ENCODE data around the gene NEDD4L. TPM values are rescaled to one million over a fixed set of nuclear protein-coding genes. Genes with fewer than 3 reads are reported as not detected.

The NEDD4L gene
- total RNA-seq, 1 donor from 2014 or later: 41.1 TPM

- H3K9me3 Mint-ChIP-seq (ENCODE audit: unreplicated experiment): no peaks in the 10 kb centered on the region
- TF ChIP-seq CTCF (IDR thresholded peaks at IDR 0.05): no peak
- DNase-seq (ENCODE audit: extremely low spot score, unreplicated experiment): no peak
- H3K27me3 Mint-ChIP-seq (ENCODE audit: unreplicated experiment): peaks cover 11% of the 10 kb centered on the region
- no peak overlapping the region for H3K4me3 Mint-ChIP-seq (ENCODE audit: unreplicated experiment)
- H3K27ac Mint-ChIP-seq (ENCODE audit: unreplicated experiment): no peak overlapping the region
- no peaks in the 10 kb centered on the region for H3K36me3 Mint-ChIP-seq (ENCODE audit: unreplicated experiment)
- no peaks in the 10 kb centered on the region for H3K4me1 Mint-ChIP-seq (ENCODE audit: unreplicated experiment)
These were observed 33.3 kb downstream of the NEDD4L start for GRCh38 chr18:58077329-58077728.

GRCh38 chr18:58078889-58079573, 35.0 kb downstream of the NEDD4L start:
- DNase-seq (ENCODE audit: extremely low spot score, unreplicated experiment): no peak
- Mint-ChIP-seq H3K4me1 (ENCODE audit: unreplicated experiment) (no peaks in the 10 kb centered on the region), H3K27ac (ENCODE audit: unreplicated experiment) (no peak overlapping the region), H3K9me3 (ENCODE audit: unreplicated experiment) (no peaks in the 10 kb centered on the region), H3K4me3 (ENCODE audit: unreplicated experiment) (no peak overlapping the region), H3K27me3 (ENCODE audit: unreplicated experiment) (peaks cover 11% of the 10 kb centered on the region), H3K36me3 (ENCODE audit: unreplicated experiment) (no peaks in the 10 kb centered on the region)
- no peak for TF ChIP-seq CTCF (IDR thresholded peaks at IDR 0.05)

GRCh38 chr18:58080451-58080850, 36.4 kb downstream of the NEDD4L start:
- H3K36me3 Mint-ChIP-seq (ENCODE audit: unreplicated experiment): no peaks in the 10 kb centered on the region
- no peak for TF ChIP-seq CTCF (IDR thresholded peaks at IDR 0.05)
- H3K4me3 Mint-ChIP-seq (ENCODE audit: unreplicated experiment): no peak overlapping the region
- no peaks in the 10 kb centered on the region for H3K4me1 Mint-ChIP-seq (ENCODE audit: unreplicated experiment)
- H3K27ac Mint-ChIP-seq (ENCODE audit: unreplicated experiment): no peak overlapping the region
- DNase-seq (ENCODE audit: extremely low spot score, unreplicated experiment): no peak
- peaks cover 11% of the 10 kb centered on the region for H3K27me3 Mint-ChIP-seq (ENCODE audit: unreplicated experiment)
- no peaks in the 10 kb centered on the region for H3K9me3 Mint-ChIP-seq (ENCODE audit: unreplicated experiment)

- H3K9me3 Mint-ChIP-seq (ENCODE audit: unreplicated experiment): peaks cover 14% of the 10 kb centered on the region
- no peaks in the 10 kb centered on the region for H3K36me3 Mint-ChIP-seq (ENCODE audit: unreplicated experiment)
- H3K4me1 Mint-ChIP-seq (ENCODE audit: unreplicated experiment): no peaks in the 10 kb centered on the region
- no peaks in the 10 kb centered on the region for H3K27me3 Mint-ChIP-seq (ENCODE audit: unreplicated experiment)
- DNase-seq (ENCODE audit: extremely low spot score, unreplicated experiment): no peak
- no peak overlapping the region for H3K4me3 Mint-ChIP-seq (ENCODE audit: unreplicated experiment)
- no peak for TF ChIP-seq CTCF (IDR thresholded peaks at IDR 0.05)
- H3K27ac Mint-ChIP-seq (ENCODE audit: unreplicated experiment): no peak overlapping the region
These were observed 44.1 kb downstream of the NEDD4L start for GRCh38 chr18:58087928-58088690.

GRCh38 chr18:58088691-58089065, 44.7 kb downstream of the NEDD4L start:
- TF ChIP-seq CTCF (IDR thresholded peaks at IDR 0.05): no peak
- H3K27ac Mint-ChIP-seq (ENCODE audit: unreplicated experiment): no peak overlapping the region
- no peaks in the 10 kb centered on the region for H3K36me3 Mint-ChIP-seq (ENCODE audit: unreplicated experiment)
- H3K4me1 Mint-ChIP-seq (ENCODE audit: unreplicated experiment): no peaks in the 10 kb centered on the region
- H3K4me3 Mint-ChIP-seq (ENCODE audit: unreplicated experiment): no peak overlapping the region
- no peak for DNase-seq (ENCODE audit: extremely low spot score, unreplicated experiment)
- H3K9me3 Mint-ChIP-seq (ENCODE audit: unreplicated experiment): peaks cover 14% of the 10 kb centered on the region
- H3K27me3 Mint-ChIP-seq (ENCODE audit: unreplicated experiment): no peaks in the 10 kb centered on the region
